ENCODE measurements around the gene TSNAX. TPM values are rescaled to one million over a fixed set of nuclear protein-coding genes. Genes with fewer than 3 reads are reported as not detected.
"Not testable (repeated sequence)": the region's sequence is repeated elsewhere in the genome, so short reads cannot be mapped to it uniquely, and the experiment has no call there.

TSNAX gene
- total RNA-seq, 2 donors from 2014 or later: 41.4 to 42.7 TPM

GRCh38 chr1:231553320-231553719 lies 24.9 kb downstream of the TSNAX start:
- intact Hi-C loops (cut with DNase I): no loop called here
- no peak for DNase-seq (ENCODE audit: low spot score)

- intact Hi-C loops (cut with DNase I): no loop called here
- no peak for DNase-seq (ENCODE audit: low spot score)
Observed at GRCh38 chr1:231554969-231555368, 26.5 kb downstream of the TSNAX start.

- intact Hi-C loops (cut with DNase I): no loop called here
- DNase-seq (ENCODE audit: low spot score): no peak
Observed at GRCh38 chr1:231557411-231557810, 28.9 kb downstream of the TSNAX start.

- intact Hi-C loops (cut with DNase I): no loop called here
- no peak for DNase-seq (ENCODE audit: low spot score)
Observed at GRCh38 chr1:231557898-231558707, 29.6 kb downstream of the TSNAX start.

- no peak for DNase-seq (ENCODE audit: low spot score)
- intact Hi-C loops (cut with DNase I): no loop called here
Observed at GRCh38 chr1:231558708-231559185, 30.3 kb downstream of the TSNAX start.

- intact Hi-C loops (cut with DNase I): no loop called here
- no peak for DNase-seq (ENCODE audit: low spot score)
Observed at GRCh38 chr1:231561647-231562383, 33.3 kb downstream of the TSNAX start.

GRCh38 chr1:231563247-231563646 lies 34.8 kb downstream of the TSNAX start:
- DNase-seq (ENCODE audit: low spot score): no peak
- intact Hi-C loops (cut with DNase I): no loop called here

- intact Hi-C loops (cut with DNase I): no loop called here
- no peak for DNase-seq (ENCODE audit: low spot score)
Observed at GRCh38 chr1:231564373-231564772, 35.9 kb downstream of the TSNAX start.

GRCh38 chr1:231566496-231566895 lies 38.0 kb downstream of the TSNAX start:
- no peak for DNase-seq (ENCODE audit: low spot score)
- intact Hi-C loops (cut with DNase I): no loop called here

- intact Hi-C loops (cut with DNase I); DNase-seq (ENCODE audit: low spot score): not testable (repeated sequence)
Observed at GRCh38 chr1:231570262-231570661, 41.8 kb downstream of the TSNAX start.

GRCh38 chr1:231571904-231572303 lies 43.4 kb downstream of the TSNAX start:
- intact Hi-C loops (cut with DNase I): no loop called here
- no peak for DNase-seq (ENCODE audit: low spot score)

GRCh38 chr1:231575472-231575871 lies 47.0 kb downstream of the TSNAX start:
- DNase-seq (ENCODE audit: low spot score): no peak
- intact Hi-C loops (cut with DNase I): no loop called here

- intact Hi-C loops (cut with DNase I): no loop called here
- no peak for DNase-seq (ENCODE audit: low spot score)
Observed at GRCh38 chr1:231576804-231577718, 48.6 kb downstream of the TSNAX start.

GRCh38 chr1:231580874-231581273 lies 52.4 kb downstream of the TSNAX start:
- no peak for DNase-seq (ENCODE audit: low spot score)
- intact Hi-C loops (cut with DNase I): no loop called here

GRCh38 chr1:231581859-231582258 lies 53.4 kb downstream of the TSNAX start:
- intact Hi-C loops (cut with DNase I): no loop called here
- no peak for DNase-seq (ENCODE audit: low spot score)

GRCh38 chr1:231583376-231583775 lies 54.9 kb downstream of the TSNAX start:
- intact Hi-C loops (cut with DNase I): no loop called here
- no peak for DNase-seq (ENCODE audit: low spot score)

GRCh38 chr1:231584117-231584516 lies 55.6 kb downstream of the TSNAX start:
- intact Hi-C loops (cut with DNase I): no loop called here
- DNase-seq (ENCODE audit: low spot score): no peak

GRCh38 chr1:231584921-231585320 lies 56.5 kb downstream of the TSNAX start:
- no peak for DNase-seq (ENCODE audit: low spot score)
- intact Hi-C loops (cut with DNase I): no loop called here

GRCh38 chr1:231590453-231591198 lies 62.2 kb downstream of the TSNAX start:
- no peak for DNase-seq (ENCODE audit: low spot score)
- intact Hi-C loops (cut with DNase I): loop anchor here in 1 of 2 donors (10.0 kb wide), 1 partner anchor 216 kb away; no protein-coding TSS in a partner anchor
